HEK293 (cell line): ENCODE results near the gene KRT16.

ENCODE experiments used
- CTCF ChIA-PET: fragments of 350-600 bp; formaldehyde crosslinking; extraction: SDS; loops from one replicate; lab custom pipeline; 2021; ENCODE audit warnings: antibody characterized with exemption; lab: Yijun Ruan, JAX
- POLR2A ChIA-PET: fragments of 300-600 bp; formaldehyde crosslinking; extraction: SDS; loops from one replicate; lab custom pipeline; 2020; ENCODE audit warnings: antibody characterized with exemption, inconsistent platforms; lab: Yijun Ruan, JAX
- H3K27ac ChIP-seq: fragments of 200-500 bp; sonication (Bioruptor generic); 2 replicates; pipeline ENCODE4 v1.5.1; 2014; ENCODE audit warnings: low read depth, low read length, control low read depth, inconsistent platforms; ENCODE audit errors: extremely low read depth
- H3K36me3 ChIP-seq, 2 experiments: fragments of 200-500 bp in 1 of 2; sonication (Bioruptor generic) in 1 of 2; 1 replicate in 1 of 2; 2 replicates in 1 of 2; pipeline ENCODE4 v1.5.1; 2014 to 2017; ENCODE audit warnings: inconsistent platforms in 2 of 2, low read length in 2 of 2; ENCODE audit not compliant: control insufficient read depth in 2 of 2, insufficient read depth in 1 of 2
- H3K4me1 ChIP-seq: fragments of 200-500 bp; sonication (Bioruptor generic); 2 replicates; pipeline ENCODE4 v1.5.1; 2014; ENCODE audit warnings: mild to moderate bottlenecking, low read length, inconsistent platforms; ENCODE audit not compliant: control insufficient read depth, insufficient read depth
- H3K4me3 ChIP-seq: 2 replicates; pipeline ENCODE4 v1.5.1; 2011; ENCODE audit warnings: low read depth, mild to moderate bottlenecking, control low read depth, low read length, moderate library complexity
- H3K9me3 ChIP-seq: fragments of 200-500 bp; sonication (Bioruptor generic); 2 replicates; pipeline ENCODE4 v1.5.1; 2014; ENCODE audit warnings: low read depth, low read length, inconsistent platforms; ENCODE audit not compliant: control insufficient read depth, insufficient read depth
- KLF9 ChIP-seq: fragments of 450-650 bp; formaldehyde crosslinking; IDR thresholded peaks from 2 replicates; pipeline ENCODE4 v1.5.1; 2016; ENCODE audit warnings: missing biosample characterization, missing genetic modification characterization, low read depth
- OVOL3 ChIP-seq: fragments of 450-650 bp; formaldehyde crosslinking; IDR thresholded peaks from 2 replicates; pipeline ENCODE4 v1.5.1; 2016; ENCODE audit warnings: missing biosample characterization, missing genetic modification characterization
- PRDM10 ChIP-seq: fragments of 450-650 bp; formaldehyde crosslinking; IDR thresholded peaks from 2 replicates; pipeline ENCODE4 v1.5.1; 2016; ENCODE audit warnings: missing biosample characterization, missing genetic modification characterization
- SCRT1 ChIP-seq: fragments of 450-650 bp; formaldehyde crosslinking; IDR thresholded peaks from 2 replicates; pipeline ENCODE4 v1.5.1; 2016; ENCODE audit warnings: missing biosample characterization, missing genetic modification characterization, borderline replicate concordance
- ZBTB44 ChIP-seq: fragments of 450-650 bp; IDR thresholded peaks from 2 replicates; pipeline ENCODE4 v1.5.1; 2018; ENCODE audit warnings: missing biosample characterization, mild to moderate bottlenecking, missing genetic modification characterization
- ZFP69B ChIP-seq: fragments of 450-650 bp; formaldehyde crosslinking; IDR thresholded peaks from 2 replicates; pipeline ENCODE4 v1.5.1; 2016; ENCODE audit warnings: missing biosample characterization, missing genetic modification characterization
- ZNF202 ChIP-seq: fragments of 450-650 bp; formaldehyde crosslinking; IDR thresholded peaks from 2 replicates; pipeline ENCODE4 v1.5.1; 2016; ENCODE audit warnings: missing biosample characterization, missing genetic modification characterization, borderline replicate concordance
- ZNF211 ChIP-seq: fragments of 450-650 bp; formaldehyde crosslinking; IDR thresholded peaks from 2 replicates; pipeline ENCODE4 v1.5.1; 2016; ENCODE audit warnings: low read depth, missing biosample characterization, missing genetic modification characterization
- ZNF26 ChIP-seq: fragments of 450-650 bp; formaldehyde crosslinking; IDR thresholded peaks from 2 replicates; pipeline ENCODE4 v1.5.1; 2016; ENCODE audit warnings: missing biosample characterization, missing genetic modification characterization
- ZNF362 ChIP-seq: fragments of 450-650 bp; formaldehyde crosslinking; IDR thresholded peaks from 2 replicates; pipeline ENCODE4 v1.5.1; 2016; ENCODE audit warnings: missing biosample characterization, missing genetic modification characterization
- ZNF37A ChIP-seq: fragments of 450-650 bp; IDR thresholded peaks from 2 replicates; pipeline ENCODE4 v1.5.1; 2018; ENCODE audit warnings: missing biosample characterization, missing genetic modification characterization
- ZNF398 ChIP-seq: fragments of 450-650 bp; formaldehyde crosslinking; IDR thresholded peaks from 2 replicates; pipeline ENCODE4 v1.5.1; 2017; ENCODE audit warnings: missing biosample characterization, missing genetic modification characterization
- ZNF514 ChIP-seq: fragments of 450-650 bp; formaldehyde crosslinking; IDR thresholded peaks from 2 replicates; pipeline ENCODE4 v1.5.1; 2016; ENCODE audit warnings: missing biosample characterization, missing genetic modification characterization
- ZNF558 ChIP-seq: fragments of 450-650 bp; formaldehyde crosslinking; IDR thresholded peaks from 2 replicates; pipeline ENCODE4 v1.5.1; 2016; ENCODE audit warnings: missing biosample characterization, missing genetic modification characterization
- ZNF571 ChIP-seq: fragments of 450-650 bp; formaldehyde crosslinking; IDR thresholded peaks from 2 replicates; pipeline ENCODE4 v1.5.0; 2017; ENCODE audit warnings: missing biosample characterization, missing genetic modification characterization
- ZNF629 ChIP-seq: fragments of 450-650 bp; formaldehyde crosslinking; IDR thresholded peaks from 2 replicates; pipeline ENCODE4 v1.5.1; 2017; ENCODE audit warnings: missing biosample characterization, missing genetic modification characterization
- ZNF664 ChIP-seq: fragments of 450-650 bp; formaldehyde crosslinking; IDR thresholded peaks from 2 replicates; pipeline ENCODE4 v1.5.1; 2016; ENCODE audit warnings: missing biosample characterization, missing genetic modification characterization
- ZNF785 ChIP-seq: fragments of 450-650 bp; formaldehyde crosslinking; IDR thresholded peaks from 2 replicates; pipeline ENCODE4 v1.5.1; 2016; ENCODE audit warnings: missing biosample characterization, missing genetic modification characterization
- ZNF830 ChIP-seq: fragments of 450-650 bp; IDR thresholded peaks from 2 replicates; pipeline ENCODE4 v1.5.0; 2018; ENCODE audit warnings: missing biosample characterization, missing genetic modification characterization, low read depth, mild to moderate bottlenecking, moderate library complexity

The KRT16 gene

GRCh38 chr17:41618341-41619035, 5.9 kb upstream of the KRT16 start:
- POLR2A ChIA-PET = no interaction called here

GRCh38 chr17:41617698-41618097, 5.1 kb upstream of the KRT16 start:
- no peak overlapping the region for H3K27ac ChIP-seq
- H3K4me1 ChIP-seq = no peaks in the 10 kb centered on the region
- CTCF ChIA-PET = interaction anchor here (0.5 kb wide), 1 partner anchor 9 kb away, joined by 3 read pairs; no protein-coding TSS in a partner anchor
- no peaks in the 10 kb centered on the region for H3K36me3 ChIP-seq
- no peak overlapping the region for H3K4me3 ChIP-seq
- POLR2A ChIA-PET = interaction anchor here (1.5 kb wide), 1 partner anchor 31 kb away, joined by 3 read pairs; no protein-coding TSS in a partner anchor
- TF ChIP-seq ZNF26 (tag by site-specific recombination) = no peak
- TF ChIP-seq PRDM10 (tag by site-specific recombination) = peak; percentile 34; the same call in 1 of the 2 replicates
- no peak for TF ChIP-seq OVOL3
- TF ChIP-seq ZNF514 (tag by site-specific recombination) = no peak
- H3K9me3 ChIP-seq = no peaks in the 10 kb centered on the region

More at GRCh38 chr17:41618341-41619035, 5.9 kb upstream of the KRT16 start:
- Histone ChIP-seq H3K4me1 (no peaks in the 10 kb centered on the region), H3K36me3 (no peaks in the 10 kb centered on the region), H3K4me3 (no peak overlapping the region), H3K27ac (no peak overlapping the region), H3K9me3 (no peaks in the 10 kb centered on the region)
- TF ChIP-seq KLF9 (tag by site-specific recombination) = no peak
- no peak for TF ChIP-seq ZNF398 (tag by site-specific recombination)
- no peak for TF ChIP-seq ZNF558 (tag by site-specific recombination)
- CTCF ChIA-PET = interaction anchor here (0.5 to 0.9 kb wide), 2 partner anchors 9 to 30 kb away, joined by 3 to 5 read pairs; no protein-coding TSS in a partner anchor

- ChIA-PET CTCF (interaction anchor here (0.6 to 1.6 kb wide), 3 partner anchors 51 to 822 kb away, joined by 3 to 9 read pairs (median 3); no protein-coding TSS in a partner anchor), POLR2A (interaction anchor here (1.5 kb wide), 1 partner anchor 32 kb away, joined by 3 read pairs; no protein-coding TSS in a partner anchor)
- Histone ChIP-seq H3K4me3 (no peak overlapping the region), H3K36me3 (no peaks in the 10 kb centered on the region), H3K4me1 (no peaks in the 10 kb centered on the region), H3K27ac (no peak overlapping the region), H3K9me3 (no peaks in the 10 kb centered on the region)
- TF ChIP-seq SCRT1 (no peak), ZNF830 (tag by site-specific recombination) (no peak), ZNF202 (tag by site-specific recombination) (no peak), ZFP69B (tag by site-specific recombination) (no peak), ZNF514 (tag by site-specific recombination) (no peak), ZNF629 (tag by site-specific recombination) (no peak), ZNF362 (tag by site-specific recombination) (no peak), ZNF571 (tag by site-specific recombination) (no peak), ZNF785 (no peak), ZBTB44 (tag by site-specific recombination) (no peak), ZNF664 (tag by site-specific recombination) (no peak), ZNF37A (tag by site-specific recombination) (no peak), ZNF211 (no peak)
These were observed 4.6 kb upstream of the KRT16 start for GRCh38 chr17:41617136-41617535.
